Activated CD8-positive, alpha-beta memory T cell treated with anti-CD3 and anti-CD28 coated beads, Interleukin-2, amount 50 U/mL, for 4 hours (primary cell): ENCODE measurements around the gene RAB14.
A peak's percentile ranks its signal among the peaks of the same experiment; 100 is the strongest.
"Not testable (repeated sequence)": the region's sequence is repeated elsewhere in the genome, so short reads cannot be mapped to it uniquely, and the experiment has no call there.

ENCODE experiments used
- DNase-seq: peaks from one replicate; pipeline ENCODE4 v3.0.0-alpha.2; 2020

RAB14 gene

DNA sequence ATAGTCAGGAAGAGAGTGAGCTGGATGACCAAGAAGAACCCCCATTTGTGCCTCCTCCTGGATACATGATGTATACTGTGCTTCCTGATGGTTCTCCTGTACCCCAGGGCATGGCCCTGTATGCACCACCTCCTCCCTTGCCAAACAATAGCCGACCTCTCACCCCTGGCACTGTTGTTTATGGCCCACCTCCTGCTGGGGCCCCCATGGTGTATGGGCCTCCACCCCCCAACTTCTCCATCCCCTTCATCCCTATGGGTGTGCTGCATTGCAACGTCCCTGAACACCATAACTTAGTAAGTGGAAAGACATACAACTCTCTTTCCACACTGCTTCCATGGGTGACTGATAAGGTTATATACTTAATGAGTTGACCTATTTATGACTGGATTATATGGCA, 51.5 kb downstream of the RAB14 start:
- DNase-seq, result no peak

DNA sequence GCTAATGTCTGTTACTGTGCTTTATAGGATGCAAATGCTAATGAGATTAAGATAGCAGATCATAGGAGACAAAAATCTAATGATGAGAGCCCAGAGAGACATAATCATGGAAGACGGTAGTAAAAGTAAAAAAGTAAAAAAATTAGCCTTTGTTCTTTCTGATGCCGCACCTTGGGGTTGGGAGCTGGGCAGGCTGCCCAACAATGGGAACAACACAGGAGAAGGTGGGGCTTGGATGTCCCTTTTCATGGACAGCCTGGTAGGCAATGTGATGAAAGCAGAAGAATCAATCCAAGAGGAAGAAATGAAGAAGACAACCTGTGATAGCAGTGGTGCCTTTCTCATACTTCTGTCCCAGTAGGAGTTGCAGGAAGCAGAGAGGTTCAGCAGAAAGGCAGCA, 57.2 kb downstream of the RAB14 start:
- no peak for DNase-seq

- no peak for DNase-seq
Observed at GRCh38 chr9:121143771-121144170, 57.9 kb downstream of the RAB14 start.

- DNase-seq, result no peak
Observed at GRCh38 chr9:121141706-121142105, 60.0 kb downstream of the RAB14 start.

GRCh38 chr9:121141306-121141705, 60.4 kb downstream of the RAB14 start:
- no peak for DNase-seq

- no peak for DNase-seq
Observed at GRCh38 chr9:121140162-121140561, 61.5 kb downstream of the RAB14 start.

- no peak for DNase-seq
Observed at GRCh38 chr9:121138973-121139372, 62.7 kb downstream of the RAB14 start.

DNA sequence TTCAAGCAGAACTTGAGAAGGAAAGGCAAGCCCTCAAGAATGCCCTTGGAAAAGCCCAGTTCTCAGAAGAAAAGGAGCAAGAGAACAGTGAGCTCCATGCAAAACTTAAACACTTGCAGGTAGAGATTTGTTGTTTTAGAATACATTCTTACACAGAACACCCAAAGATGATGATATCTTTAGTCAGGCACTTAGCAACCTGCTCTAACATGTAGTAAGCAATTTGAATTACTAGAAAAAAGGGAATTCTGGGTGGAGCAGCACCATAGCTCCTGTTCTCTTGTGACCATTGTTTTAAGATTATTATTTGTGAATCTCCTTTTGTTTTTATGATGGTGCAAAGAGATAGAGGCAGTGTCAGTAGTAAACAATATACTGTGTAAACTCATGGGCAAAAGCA, 63.1 kb downstream of the RAB14 start:
- DNase-seq, result no peak

DNA sequence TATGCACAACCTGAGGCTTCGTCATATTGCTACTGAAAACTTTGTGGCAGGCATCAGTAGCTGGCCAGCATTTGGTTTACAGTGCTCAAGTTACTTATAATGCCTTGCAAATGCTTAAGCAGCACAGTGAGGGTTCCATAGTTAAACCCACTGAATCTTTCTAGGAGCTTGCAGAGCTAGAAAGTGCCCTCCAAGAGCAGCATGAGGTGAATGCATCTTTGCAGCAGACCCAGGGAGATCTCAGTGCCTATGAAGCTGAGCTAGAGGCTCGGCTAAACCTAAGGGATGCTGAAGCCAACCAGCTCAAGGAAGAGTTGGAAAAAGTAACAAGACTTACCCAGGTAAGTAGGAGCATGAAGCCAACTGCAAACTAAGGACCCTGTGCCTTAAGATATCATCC, 66.0 kb downstream of the RAB14 start:
- no peak for DNase-seq

GRCh38 chr9:121133104-121133816, 68.4 kb downstream of the RAB14 start:
- peak; percentile 67 for DNase-seq

DNA sequence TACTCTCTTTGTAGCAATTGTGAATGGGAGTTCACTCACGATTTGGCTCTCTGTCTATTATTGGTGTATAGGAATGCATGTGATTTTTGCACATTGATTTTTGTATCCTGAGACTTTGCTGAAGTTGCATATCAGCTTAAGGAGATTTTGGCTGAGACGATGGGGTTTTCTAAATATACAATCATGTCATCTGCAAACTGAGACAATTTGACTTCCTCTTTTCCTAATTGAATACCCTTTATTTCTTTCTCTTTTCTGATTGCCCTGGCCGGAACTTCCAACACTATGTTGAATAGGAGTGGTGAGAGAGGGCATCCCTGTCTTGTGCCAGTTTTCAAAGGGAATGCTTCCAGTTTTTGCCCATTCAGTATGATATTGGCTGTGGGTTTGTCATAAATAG, 72.3 kb downstream of the RAB14 start:
- not testable (repeated sequence) for DNase-seq
